IMR-90 (cell line): ENCODE measurements around the gene TAF3. TPM values are rescaled to one million over a fixed set of nuclear protein-coding genes. Genes with fewer than 3 reads are reported as not detected.
A peak's percentile ranks its signal among the peaks of the same experiment; 100 is the strongest.

ENCODE experiments used
- ATAC-seq: fragments of 200-7000 bp; cut with Tn5 transposase; 2 replicates; pipeline ENCODE4 v1.9.1; 2020; ENCODE audit warnings: low read depth, mild to moderate bottlenecking, moderate library complexity
- BruUV-seq: library from RNA; stranded (reverse); fragments of 400-500 nt; replicated peaks from 2 replicates; lab custom pipeline; 2021; lab: Mats Ljungman, UMichigan
- CTCF ChIA-PET: fragments of 300-600 bp; formaldehyde crosslinking; extraction: SDS; loops from one replicate; lab custom pipeline; 2021; ENCODE audit warnings: antibody characterized with exemption; lab: Yijun Ruan, JAX
- POLR2A ChIA-PET: fragments of 300-600 bp; sonication (Branson Sonifier 250); formaldehyde crosslinking; loops from one replicate; lab custom pipeline; 2022; ENCODE audit warnings: antibody characterized with exemption; ENCODE audit not compliant: unreplicated experiment; lab: Charles Lee
- DNase-seq: peaks from one replicate; pipeline ENCODE4 v3.0.0; 2013
- H2AFZ ChIP-seq: replicated peaks from 2 replicates; pipeline ENCODE3; 2013; ENCODE audit warnings: low read length, mild to moderate bottlenecking; ENCODE audit not compliant: poor library complexity
- H2AK5ac ChIP-seq: 2 replicates; pipeline ENCODE4 v1.6.1; 2013; ENCODE audit warnings: low read depth, low read length, inconsistent platforms
- H2AK9ac ChIP-seq: replicated peaks from 2 replicates; pipeline ENCODE3; 2013; ENCODE audit warnings: mild to moderate bottlenecking, low read depth, low read length, moderate library complexity; ENCODE audit not compliant: poor library complexity
- H2BK120ac ChIP-seq: 2 replicates; pipeline ENCODE4 v1.6.1; 2013; ENCODE audit warnings: low read depth, low read length, inconsistent platforms
- H2BK15ac ChIP-seq: 3 replicates; pipeline ENCODE4 v1.6.1; 2013; ENCODE audit warnings: low read depth, low read length, inconsistent platforms
- H2BK20ac ChIP-seq: 2 replicates; pipeline ENCODE4 v1.6.1; 2013; ENCODE audit warnings: low read depth, mild to moderate bottlenecking, inconsistent platforms, low read length, moderate library complexity
- H2BK5ac ChIP-seq: 2 replicates; pipeline ENCODE4 v1.6.1; 2013; ENCODE audit warnings: mild to moderate bottlenecking, low read depth, low read length, inconsistent platforms; ENCODE audit not compliant: poor library complexity, severe bottlenecking
- H3K14ac ChIP-seq: replicated peaks from 2 replicates; pipeline ENCODE4 v1.6.1; 2013; ENCODE audit warnings: low read depth, low read length, inconsistent platforms
- H3K18ac ChIP-seq: 2 replicates; pipeline ENCODE4 v1.6.1; 2013; ENCODE audit warnings: low read depth, low read length, control low read depth
- H3K23ac ChIP-seq: 2 replicates; pipeline ENCODE4 v1.6.1; 2013; ENCODE audit warnings: low read depth, low read length, inconsistent platforms
- H3K27ac ChIP-seq: 2 replicates; pipeline ENCODE4 v1.5.1; 2013; ENCODE audit warnings: mild to moderate bottlenecking, control low read depth, low read length; ENCODE audit not compliant: insufficient read depth
- H3K27me3 ChIP-seq: 2 replicates; pipeline ENCODE4 v1.6.1; 2013; ENCODE audit warnings: low read length; ENCODE audit not compliant: control insufficient read depth, insufficient read depth
- H3K36me3 ChIP-seq: 2 replicates; pipeline ENCODE4 v1.6.1; 2013; ENCODE audit warnings: low read length, mixed read lengths; ENCODE audit not compliant: control insufficient read depth, insufficient read depth
- H3K4ac ChIP-seq: 2 replicates; pipeline ENCODE4 v1.6.1; 2013; ENCODE audit warnings: low read depth, low read length, inconsistent platforms
- H3K4me1 ChIP-seq: 2 replicates; pipeline ENCODE4 v1.6.1; 2013; ENCODE audit warnings: low read length, mixed read lengths; ENCODE audit not compliant: control insufficient read depth, insufficient read depth
- H3K4me2 ChIP-seq: 2 replicates; pipeline ENCODE4 v1.6.1; 2013; ENCODE audit warnings: low read depth, mild to moderate bottlenecking, control low read depth, low read length, moderate library complexity
- H3K4me3 ChIP-seq: 2 replicates; pipeline ENCODE4 v1.5.1; 2013; ENCODE audit warnings: low read depth, mild to moderate bottlenecking, control low read depth, low read length, moderate library complexity; ENCODE audit not compliant: insufficient read depth
- H3K56ac ChIP-seq: 2 replicates; pipeline ENCODE4 v1.6.1; 2013; ENCODE audit warnings: low read length, inconsistent platforms; ENCODE audit not compliant: insufficient read depth; ENCODE audit errors: extremely low read depth
- H3K79me1 ChIP-seq, 2 experiments: 2 replicates each; pipeline ENCODE4 v1.6.1; 2013; ENCODE audit warnings: low read length in 2 of 2, inconsistent platforms in 1 of 2, low read depth in 1 of 2
- H3K9ac ChIP-seq: 2 replicates; pipeline ENCODE4 v1.6.1; 2013; ENCODE audit warnings: low read depth, low read length, control low read depth
- H3K9me1 ChIP-seq: 2 replicates; pipeline ENCODE4 v1.6.1; 2013; ENCODE audit warnings: low read length, inconsistent platforms; ENCODE audit not compliant: insufficient read depth
- H3K9me3 ChIP-seq: 2 replicates; pipeline ENCODE4 v1.6.1; 2013; ENCODE audit warnings: low read length; ENCODE audit not compliant: control insufficient read depth, insufficient read depth
- H4K20me1 ChIP-seq: 2 replicates; pipeline ENCODE4 v1.6.1; 2013; ENCODE audit warnings: low read length, inconsistent platforms; ENCODE audit not compliant: insufficient read depth
- H4K5ac ChIP-seq: 2 replicates; pipeline ENCODE4 v1.6.1; 2013; ENCODE audit warnings: mild to moderate bottlenecking, low read depth, low read length, control low read depth
- H4K8ac ChIP-seq, 2 experiments: 2 replicates each; pipeline ENCODE4 v1.6.1; 2013; ENCODE audit warnings: low read depth in 2 of 2, low read length in 2 of 2, control low read depth in 1 of 2, inconsistent platforms in 1 of 2
- H4K91ac ChIP-seq: 2 replicates; pipeline ENCODE4 v1.6.1; 2013; ENCODE audit warnings: low read depth, low read length, inconsistent platforms; ENCODE audit not compliant: insufficient read depth
- FOS ChIP-seq: fragments of 150-350 bp; IDR thresholded peaks from 2 replicates; pipeline ENCODE4 v1.6.1; 2016; ENCODE audit warnings: low read depth, low read length
- MAFK ChIP-seq: IDR thresholded peaks from 2 replicates; pipeline ENCODE4 v1.6.1; 2012; ENCODE audit warnings: low read depth, low read length, improper control_type of control experiment
- MAZ ChIP-seq: IDR thresholded peaks from 2 replicates; pipeline ENCODE4 v1.6.1; 2012; ENCODE audit warnings: low read depth, mild to moderate bottlenecking, low read length, improper control_type of control experiment, moderate library complexity, borderline replicate concordance
- MXI1 ChIP-seq: IDR thresholded peaks from 2 replicates; pipeline ENCODE4 v1.6.1; 2012; ENCODE audit warnings: low read depth, mild to moderate bottlenecking, low read length, moderate library complexity, borderline replicate concordance
- RAD21 ChIP-seq: IDR thresholded peaks from 2 replicates; pipeline ENCODE4 v1.6.1; 2012; ENCODE audit warnings: low read length, improper control_type of control experiment
- RCOR1 ChIP-seq: IDR thresholded peaks from 2 replicates; pipeline ENCODE4 v1.6.1; 2012; ENCODE audit warnings: mild to moderate bottlenecking, low read length, improper control_type of control experiment; ENCODE audit not compliant: insufficient replicate concordance
- SMC3 ChIP-seq: fragments of 150-350 bp; IDR thresholded peaks from 2 replicates; pipeline ENCODE4 v1.6.1; 2016; ENCODE audit warnings: low read depth, mild to moderate bottlenecking, antibody characterized with exemption, low read length, moderate library complexity
- WGBS, 2 experiments: methylation state at CpG; one replicate each; pipeline versions ENCODE4 v1.1.5 to v1.1.7; 2013; ENCODE audit warnings: missing lambda C conversion rate in 2 of 2; ENCODE audit not compliant: insufficient read length in 1 of 2; ENCODE audit errors: extremely low coverage in 2 of 2; 5-methylcytosine and 5-hydroxymethylcytosine counted together
- dilution Hi-C: fragments of 300-500 bp; cut with HindIII; formaldehyde crosslinking; loops from one replicate; pipeline ENCODE4 v1.14.3; 2018; ENCODE audit warnings: low sequenced_read_pairs; ENCODE audit not compliant: unreplicated experiment
- in situ Hi-C: fragments of 300-500 bp; cut with MboI; formaldehyde crosslinking; loops from 3 replicates; pipeline ENCODE4 v1.14.3; 2019; ENCODE audit warnings: low sequenced_read_pairs, inconsistent platforms, mixed read lengths
- intact Hi-C: fragments of 100-400 bp; cut with micrococcal nuclease; formaldehyde crosslinking; loops from 2 replicates; pipeline ENCODE4 v1.10.0; 2022
- polyA plus RNA-seq, 3 experiments: library from polyadenylated mRNA; depleted of rRNA; stranded (reverse); fragments of >200 nt; gene quantifications; 2 replicates each; pipeline ENCODE4 v1.2.3, GENCODE V29; 2012; ENCODE audit warnings: low replicate concordance in 1 of 3
- total RNA-seq: library from RNA; depleted of rRNA; stranded (reverse); fragments of >200 nt; gene quantifications from 2 replicates; pipeline ENCODE4 v1.2.3, GENCODE V29; 2012
- TF ChIP-seq, protein P1 (sequence below): conservative IDR thresholded peaks from 2 replicates; pipeline ENCODE4 v1.5.1; 2012; ENCODE audit warnings: mild to moderate bottlenecking, low read depth, low read length, improper control_type of control experiment

Gene TAF3
- total and polyA plus RNA-seq, 2 of the 4 experiments (the other 2 are of a cell fraction) = 1.4 to 2.3 TPM

DNA sequence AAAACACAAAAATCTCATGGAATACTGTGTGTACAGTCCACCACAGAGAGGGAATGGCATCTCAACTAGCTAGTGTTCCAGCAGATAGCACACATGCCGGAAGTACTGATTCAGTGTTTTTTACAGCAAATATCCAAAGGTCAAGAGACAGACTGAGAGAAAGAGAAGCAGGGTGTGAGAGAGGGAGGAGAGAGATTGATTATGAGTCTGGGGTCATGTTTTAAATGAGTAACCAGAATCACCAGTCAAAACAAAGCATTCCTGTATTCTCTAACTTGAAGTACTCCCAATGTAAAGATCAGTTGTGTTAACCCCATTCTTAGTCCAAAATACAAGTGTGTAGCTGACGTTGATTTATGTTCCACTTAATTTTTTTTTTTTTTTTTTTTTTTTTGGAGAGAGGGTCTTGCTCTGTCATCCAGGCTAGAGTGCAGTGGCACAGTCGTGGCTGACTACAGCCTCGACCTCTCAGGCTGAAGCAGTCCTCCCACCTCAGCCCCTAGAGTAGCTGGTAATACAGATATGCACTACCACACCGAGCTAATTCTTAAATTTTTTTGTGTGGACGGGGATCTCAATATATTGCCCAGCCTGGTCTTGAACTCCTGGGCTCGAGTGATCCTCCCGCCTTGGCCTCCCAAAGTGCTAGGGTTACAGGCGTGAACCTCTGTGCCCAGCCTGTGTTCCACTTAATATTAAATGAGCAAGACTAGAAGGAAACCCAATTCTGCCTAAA lies 114.2 kb downstream of the TAF3 start:
- H2BK15ac ChIP-seq = no peak overlapping the region
- TF ChIP-seq, protein P1, sequence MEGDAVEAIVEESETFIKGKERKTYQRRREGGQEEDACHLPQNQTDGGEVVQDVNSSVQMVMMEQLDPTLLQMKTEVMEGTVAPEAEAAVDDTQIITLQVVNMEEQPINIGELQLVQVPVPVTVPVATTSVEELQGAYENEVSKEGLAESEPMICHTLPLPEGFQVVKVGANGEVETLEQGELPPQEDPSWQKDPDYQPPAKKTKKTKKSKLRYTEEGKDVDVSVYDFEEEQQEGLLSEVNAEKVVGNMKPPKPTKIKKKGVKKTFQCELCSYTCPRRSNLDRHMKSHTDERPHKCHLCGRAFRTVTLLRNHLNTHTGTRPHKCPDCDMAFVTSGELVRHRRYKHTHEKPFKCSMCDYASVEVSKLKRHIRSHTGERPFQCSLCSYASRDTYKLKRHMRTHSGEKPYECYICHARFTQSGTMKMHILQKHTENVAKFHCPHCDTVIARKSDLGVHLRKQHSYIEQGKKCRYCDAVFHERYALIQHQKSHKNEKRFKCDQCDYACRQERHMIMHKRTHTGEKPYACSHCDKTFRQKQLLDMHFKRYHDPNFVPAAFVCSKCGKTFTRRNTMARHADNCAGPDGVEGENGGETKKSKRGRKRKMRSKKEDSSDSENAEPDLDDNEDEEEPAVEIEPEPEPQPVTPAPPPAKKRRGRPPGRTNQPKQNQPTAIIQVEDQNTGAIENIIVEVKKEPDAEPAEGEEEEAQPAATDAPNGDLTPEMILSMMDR = no peak
- TF ChIP-seq FOS (no peak), MAFK (no peak), RCOR1 (no peak), SMC3 (no peak), MAZ (no peak), RAD21 (no peak), MXI1 (no peak)
- H3K36me3 ChIP-seq = no peaks in the 10 kb centered on the region
- ChIA-PET CTCF (no interaction called here), POLR2A (no interaction called here)
- no peaks in the 10 kb centered on the region for H4K20me1 ChIP-seq
- in situ Hi-C loops = no loop called here
- no peak overlapping the region for H3K4ac ChIP-seq
- no peak overlapping the region for H3K4me3 ChIP-seq
- ATAC-seq = peak; percentile 82
- no peak overlapping the region for H3K56ac ChIP-seq
- no peak overlapping the region for H2BK120ac ChIP-seq
- BruUV-seq = no TSS peak
- intact Hi-C loops = no loop called here
- H3K23ac ChIP-seq = no peak overlapping the region
- DNase-seq = no peak
- H2AFZ ChIP-seq = no peak overlapping the region
- no peak overlapping the region for H2AK5ac ChIP-seq
- WGBS, 2 experiments = no CpG with 5 or more reads among the region's 9 CpGs
- H2BK20ac ChIP-seq = no peak overlapping the region
- no peak overlapping the region for H4K5ac ChIP-seq
- no peak overlapping the region for H4K91ac ChIP-seq
- H3K27ac ChIP-seq = no peak overlapping the region
- H3K14ac ChIP-seq = no peak overlapping the region
- peaks cover 3% of the 10 kb centered on the region; the same call in 1 of the 2 replicates for H3K9me1 ChIP-seq
- H3K27me3 ChIP-seq = no peaks in the 10 kb centered on the region
- no peak overlapping the region for H3K4me2 ChIP-seq
- no peak overlapping the region for H3K9ac ChIP-seq
- no peak overlapping the region for H2BK5ac ChIP-seq
- H2AK9ac ChIP-seq = no peak overlapping the region
- no peak overlapping the region for H3K18ac ChIP-seq
- H4K8ac ChIP-seq = no peak overlapping the region
- dilution Hi-C loops = no loop called here
- no peaks in the 10 kb centered on the region for H3K9me3 ChIP-seq
- peaks cover 10 to 14% of the 10 kb centered on the region in 2 experiments for H3K79me1 ChIP-seq
- H3K4me1 ChIP-seq = peaks cover 3% of the 10 kb centered on the region; the same call in 1 of the 2 replicates
